Endodermal cell (in vitro differentiated cells): ENCODE measurements around the gene MDH1. TPM values are rescaled to one million over a fixed set of nuclear protein-coding genes. Genes with fewer than 3 reads are reported as not detected.

ENCODE experiments used
- DNase-seq: peaks from one replicate; pipeline ENCODE4 v3.0.0-alpha.2; 2017
- H3K27ac ChIP-seq: 2 replicates; pipeline ENCODE4 v1.5.1; 2013; ENCODE audit warnings: mild to moderate bottlenecking, low read depth, low read length, moderate library complexity
- H3K27me3 ChIP-seq: 2 replicates; pipeline ENCODE4 v1.6.1; 2013; ENCODE audit warnings: mild to moderate bottlenecking, low read length, moderate library complexity; ENCODE audit not compliant: insufficient read depth, control insufficient read depth, poor library complexity, severe bottlenecking
- H3K36me3 ChIP-seq: 2 replicates; pipeline ENCODE4 v1.7.0; 2013; ENCODE audit warnings: mild to moderate bottlenecking, low read length, moderate library complexity; ENCODE audit not compliant: control insufficient read depth, insufficient read depth
- H3K4me1 ChIP-seq: one replicate; pipeline ENCODE4 v1.7.0; 2013; ENCODE audit warnings: low read length; ENCODE audit not compliant: control insufficient read depth, insufficient read depth
- H3K4me3 ChIP-seq: 2 replicates; pipeline ENCODE4 v1.5.1; 2013; ENCODE audit warnings: mild to moderate bottlenecking, low read length, moderate library complexity
- H3K9ac ChIP-seq: 2 replicates; pipeline ENCODE4 v1.6.1; 2013; ENCODE audit warnings: mild to moderate bottlenecking, low read length, moderate library complexity; ENCODE audit not compliant: poor library complexity, severe bottlenecking; ENCODE audit errors: extremely low read depth
- H3K9me3 ChIP-seq: 2 replicates; pipeline ENCODE4 v1.6.1; 2013; ENCODE audit warnings: mild to moderate bottlenecking, low read length, moderate library complexity; ENCODE audit not compliant: control insufficient read depth
- H3K27ac Mint-ChIP-seq: 2 replicates; pipeline ENCODE4 v1.8.0; 2020; ENCODE audit warnings: mixed read lengths
- H3K27me3 Mint-ChIP-seq: 2 replicates; pipeline ENCODE4 v1.8.0; 2021; ENCODE audit warnings: mild to moderate bottlenecking, mixed read lengths; ENCODE audit not compliant: insufficient read depth
- H3K36me3 Mint-ChIP-seq: 2 replicates; pipeline ENCODE4 v1.8.0; 2020; ENCODE audit warnings: low read depth, mixed read lengths
- H3K4me1 Mint-ChIP-seq: 2 replicates; pipeline ENCODE4 v1.8.0; 2020; ENCODE audit warnings: mixed read lengths
- H3K4me3 Mint-ChIP-seq: 2 replicates; pipeline ENCODE4 v1.8.0; 2020; ENCODE audit warnings: mild to moderate bottlenecking, moderate library complexity, mixed read lengths
- H3K9me3 Mint-ChIP-seq: 2 replicates; pipeline ENCODE4 v1.8.0; 2020; ENCODE audit warnings: mild to moderate bottlenecking, mixed read lengths
- WGBS, 2 experiments: methylation state at CpG; one replicate each; pipeline versions ENCODE4 v1.1.5 to v1.1.7; 2013; ENCODE audit warnings: missing lambda C conversion rate in 2 of 2, mixed read lengths in 1 of 2; ENCODE audit not compliant: insufficient coverage in 1 of 2, insufficient read length in 1 of 2; 5-methylcytosine and 5-hydroxymethylcytosine counted together
- total RNA-seq, 2 donors: library from RNA; stranded (reverse); fragmentation: NEBNext Ultra II Directional in 1 of 2; extraction: Animal tissue kit (Norgen Biotek cat#: 25700) in 1 of 2; gene quantifications; 2 replicates in 1 of 2; 3 replicates in 1 of 2; pipeline ENCODE4 v1.2.1, GENCODE V29; 2021
- TF ChIP-seq, protein P1 (sequence below): fragments of 200-600 bp; sonication (generic); conservative IDR thresholded peaks from 2 replicates; pipeline ENCODE4 v1.5.0; 2021; ENCODE audit warnings: antibody characterized with exemption, mild to moderate bottlenecking

MDH1 gene
- total RNA-seq, 2 donors from 2014 or later, result 160 to 259 TPM

DNA sequence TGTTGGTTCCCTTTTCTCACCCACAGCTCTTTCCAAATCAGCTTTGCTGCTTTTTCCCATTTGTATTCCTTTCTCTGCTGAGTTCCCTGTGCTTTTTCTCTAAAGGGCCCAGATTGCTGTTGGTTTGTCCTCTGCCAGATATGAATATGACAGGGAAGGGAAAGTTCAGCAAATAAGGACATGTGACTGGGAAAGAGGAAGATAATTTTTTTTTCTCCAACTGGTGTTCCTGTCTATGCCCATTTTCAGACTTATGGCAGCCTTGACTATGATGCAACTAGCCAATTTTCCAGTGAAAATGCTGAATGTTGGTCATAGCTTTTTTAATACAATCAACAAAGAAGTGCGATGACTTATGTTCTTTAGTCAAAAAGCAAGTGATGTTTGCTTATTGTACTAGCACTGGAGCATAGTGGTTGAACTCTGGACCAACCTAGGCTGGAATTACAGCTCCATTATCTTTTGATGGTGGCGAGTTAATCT is 7.7 kb downstream of the MDH1 start:
- Histone ChIP-seq H3K4me3 (no peak overlapping the region), H3K9ac (no peak overlapping the region), H3K4me1 (peaks cover 7% of the 10 kb centered on the region), H3K27me3 (no peaks in the 10 kb centered on the region), H3K36me3 (peaks cover 66% of the 10 kb centered on the region), H3K9me3 (no peaks in the 10 kb centered on the region), H3K27ac (no peak overlapping the region)
- no peaks in the 10 kb centered on the region for H3K27me3 Mint-ChIP-seq
- 89 to 100% methylated on average over 1 of the region's 2 CpGs for WGBS, 2 experiments
- H3K27ac Mint-ChIP-seq, result no peak overlapping the region
- H3K4me1 Mint-ChIP-seq, result peaks cover 13% of the 10 kb centered on the region
- no peak for DNase-seq
- no peaks in the 10 kb centered on the region for H3K9me3 Mint-ChIP-seq
- TF ChIP-seq, protein P1, sequence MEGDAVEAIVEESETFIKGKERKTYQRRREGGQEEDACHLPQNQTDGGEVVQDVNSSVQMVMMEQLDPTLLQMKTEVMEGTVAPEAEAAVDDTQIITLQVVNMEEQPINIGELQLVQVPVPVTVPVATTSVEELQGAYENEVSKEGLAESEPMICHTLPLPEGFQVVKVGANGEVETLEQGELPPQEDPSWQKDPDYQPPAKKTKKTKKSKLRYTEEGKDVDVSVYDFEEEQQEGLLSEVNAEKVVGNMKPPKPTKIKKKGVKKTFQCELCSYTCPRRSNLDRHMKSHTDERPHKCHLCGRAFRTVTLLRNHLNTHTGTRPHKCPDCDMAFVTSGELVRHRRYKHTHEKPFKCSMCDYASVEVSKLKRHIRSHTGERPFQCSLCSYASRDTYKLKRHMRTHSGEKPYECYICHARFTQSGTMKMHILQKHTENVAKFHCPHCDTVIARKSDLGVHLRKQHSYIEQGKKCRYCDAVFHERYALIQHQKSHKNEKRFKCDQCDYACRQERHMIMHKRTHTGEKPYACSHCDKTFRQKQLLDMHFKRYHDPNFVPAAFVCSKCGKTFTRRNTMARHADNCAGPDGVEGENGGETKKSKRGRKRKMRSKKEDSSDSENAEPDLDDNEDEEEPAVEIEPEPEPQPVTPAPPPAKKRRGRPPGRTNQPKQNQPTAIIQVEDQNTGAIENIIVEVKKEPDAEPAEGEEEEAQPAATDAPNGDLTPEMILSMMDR, result no peak
- no peak overlapping the region for H3K4me3 Mint-ChIP-seq
- H3K36me3 Mint-ChIP-seq, result peaks cover 36% of the 10 kb centered on the region

DNA sequence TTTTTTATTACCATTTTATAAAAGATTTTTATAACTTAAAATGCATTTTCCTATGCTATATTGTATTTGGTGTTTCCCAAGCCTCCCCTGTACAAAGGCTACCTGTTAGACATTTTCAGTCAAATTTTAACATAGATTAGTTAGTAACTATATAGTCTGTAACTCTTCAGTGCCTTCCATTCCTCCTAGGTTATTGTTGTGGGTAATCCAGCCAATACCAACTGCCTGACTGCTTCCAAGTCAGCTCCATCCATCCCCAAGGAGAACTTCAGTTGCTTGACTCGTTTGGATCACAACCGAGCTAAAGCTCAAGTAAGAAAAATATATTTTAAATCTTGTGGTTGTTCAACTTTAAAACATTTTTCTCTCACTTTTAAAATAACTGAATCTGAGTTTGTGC is 10.2 kb downstream of the MDH1 start:
- WGBS, 2 experiments, result no CpG with 5 or more reads among the region's 2 CpGs
- no peaks in the 10 kb centered on the region for H3K27me3 Mint-ChIP-seq
- no peaks in the 10 kb centered on the region for H3K9me3 Mint-ChIP-seq
- Histone ChIP-seq H3K9ac (no peak overlapping the region), H3K9me3 (no peaks in the 10 kb centered on the region), H3K4me1 (peaks cover 7% of the 10 kb centered on the region), H3K27ac (no peak overlapping the region), H3K36me3 (peaks cover 72% of the 10 kb centered on the region), H3K27me3 (no peaks in the 10 kb centered on the region), H3K4me3 (no peak overlapping the region)
- H3K4me1 Mint-ChIP-seq, result peaks cover 16% of the 10 kb centered on the region
- H3K27ac Mint-ChIP-seq, result no peak overlapping the region
- H3K4me3 Mint-ChIP-seq, result no peak overlapping the region
- TF ChIP-seq, protein P1, result no peak
- H3K36me3 Mint-ChIP-seq, result peaks cover 54% of the 10 kb centered on the region
- DNase-seq, result no peak

DNA sequence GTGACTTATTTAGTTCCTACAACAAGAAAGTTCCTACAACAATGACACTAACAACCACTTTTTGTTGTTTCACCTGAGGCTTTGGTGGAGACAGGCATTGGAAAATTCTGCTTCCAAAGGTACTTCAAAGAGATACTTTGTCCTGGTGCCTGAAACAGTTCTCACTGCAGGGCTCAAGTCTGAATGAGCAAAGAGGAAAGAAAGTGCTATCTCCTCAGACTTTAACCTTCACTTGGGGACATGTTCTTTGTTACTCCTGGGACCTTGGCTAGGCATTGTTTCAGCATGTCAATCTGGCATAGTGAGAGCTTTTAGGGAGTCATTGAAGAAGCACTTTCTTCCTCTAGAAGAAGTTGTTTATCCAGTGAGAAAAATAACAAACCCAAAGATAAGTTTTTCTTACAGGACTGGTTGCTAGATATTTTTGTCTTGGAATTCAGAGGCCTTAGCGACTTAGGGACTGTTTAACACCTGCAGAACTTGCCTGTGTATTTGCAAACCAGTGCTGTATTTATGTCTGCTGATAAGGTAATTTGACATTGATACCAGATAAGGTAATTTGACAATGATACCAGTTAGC is 12.2 kb downstream of the MDH1 start:
- 54 to 67% methylated on average over 1 of the region's 1 CpG for WGBS, 2 experiments
- peak overlapping the region; percentile 37 for H3K4me3 Mint-ChIP-seq
- peaks cover 72% of the 10 kb centered on the region for H3K36me3 ChIP-seq
- H3K4me1 ChIP-seq, result peaks cover 10% of the 10 kb centered on the region
- peak overlapping the region; percentile 6 for H3K9ac ChIP-seq
- H3K36me3 Mint-ChIP-seq, result peaks cover 60% of the 10 kb centered on the region
- peaks cover 18% of the 10 kb centered on the region for H3K4me1 Mint-ChIP-seq
- H3K27ac ChIP-seq, result peak overlapping the region; percentile 54
- H3K9me3 Mint-ChIP-seq, result no peaks in the 10 kb centered on the region
- H3K27me3 ChIP-seq, result no peaks in the 10 kb centered on the region
- no peaks in the 10 kb centered on the region for H3K27me3 Mint-ChIP-seq
- DNase-seq, result no peak
- peak overlapping the region; percentile 44 for H3K27ac Mint-ChIP-seq
- no peaks in the 10 kb centered on the region for H3K9me3 ChIP-seq
- peak overlapping the region; percentile 65 for H3K4me3 ChIP-seq
- TF ChIP-seq, protein P1, result no peak
